GM12878 (cell line): ENCODE data around the gene TACC2. TPM values are rescaled to one million over a fixed set of nuclear protein-coding genes. Genes with fewer than 3 reads are reported as not detected.

Source experiments
- ATAC-seq: fragments of 200-7000 bp; cut with Tn5 transposase; 3 replicates; pipeline ENCODE4 v1.9.1; 2020; ENCODE audit warnings: mild to moderate bottlenecking, moderate library complexity
- BruUV-seq: library from RNA; stranded (reverse); fragments of 400-500 nt; replicated peaks from 2 replicates; lab custom pipeline; 2021; lab: Mats Ljungman, UMichigan
- CTCF ChIA-PET: fragments of 300-600 bp; sonication (Branson Sonifier 250); formaldehyde crosslinking; extraction: SDS; loops from one replicate; lab custom pipeline; 2021; ENCODE audit warnings: inconsistent platforms; lab: Yijun Ruan, JAX
- POLR2A ChIA-PET: fragments of 350-600 bp; formaldehyde crosslinking; extraction: SDS; loops from one replicate; lab custom pipeline; 2021; ENCODE audit warnings: inconsistent platforms; lab: Charles Lee
- RAD21 ChIA-PET: fragments of 300-600 bp; sonication (Branson Sonifier 250); formaldehyde crosslinking; loops from one replicate; lab custom pipeline; 2023; ENCODE audit warnings: antibody characterized with exemption; ENCODE audit not compliant: unreplicated experiment; lab: Charles Lee
- SMC1A ChIA-PET: fragments of 300-600 bp; sonication (Branson Sonifier 250); formaldehyde crosslinking; loops from one replicate; lab custom pipeline; 2023; ENCODE audit not compliant: unreplicated experiment, uncharacterized antibody; lab: Charles Lee
- DNase-seq: peaks from one replicate; pipeline ENCODE4 v3.0.0-alpha.2; 2011; ENCODE audit warnings: low read depth, low spot score
- FAIRE-seq: peaks from 3 replicates; lab custom pipeline; 2011; peaks lifted over from hg19 to GRCh38; lab: Jason Lieb, UNC
- H2AFZ ChIP-seq: 2 replicates; pipeline ENCODE4 v1.6.0; 2011; ENCODE audit warnings: low read depth, low read length, control low read depth; ENCODE audit not compliant: control insufficient read depth
- H3K27ac ChIP-seq: 2 replicates; pipeline ENCODE4 v1.5.1; 2011; ENCODE audit warnings: control low read depth; ENCODE audit not compliant: control insufficient read depth, insufficient read depth
- H3K27me3 ChIP-seq, 2 experiments: replicated peaks in 1 of 2; 2 replicates each; pipeline versions ENCODE4 v1.6.0 to v1.6.1; 2011; ENCODE audit warnings: low read length in 1 of 2; ENCODE audit not compliant: control insufficient read depth in 2 of 2, insufficient read depth in 2 of 2
- H3K36me3 ChIP-seq, 2 experiments: 2 replicates each; pipeline ENCODE4 v1.5.1; 2011; ENCODE audit warnings: low read length in 1 of 2; ENCODE audit not compliant: control insufficient read depth in 2 of 2, insufficient read depth in 2 of 2
- H3K4me1 ChIP-seq: 2 replicates; pipeline ENCODE4 v1.6.1; 2011; ENCODE audit warnings: mild to moderate bottlenecking, low read length, moderate library complexity, mixed read lengths; ENCODE audit not compliant: control insufficient read depth, insufficient read depth
- H3K4me2 ChIP-seq: 2 replicates; pipeline ENCODE4 v1.6.0; 2011; ENCODE audit warnings: control low read depth; ENCODE audit not compliant: control insufficient read depth, insufficient read depth
- H3K4me3 ChIP-seq: fragments of 200-600 bp; sonication (generic); 2 replicates; pipeline ENCODE4 v1.5.1; 2016
- H3K79me2 ChIP-seq: 2 replicates; pipeline ENCODE4 v1.6.0; 2011; ENCODE audit warnings: low read length; ENCODE audit not compliant: control insufficient read depth, insufficient read depth
- H3K9ac ChIP-seq: 2 replicates; pipeline ENCODE4 v1.8.0; 2011; ENCODE audit warnings: low read length, control low read depth, mixed read lengths; ENCODE audit not compliant: control insufficient read depth, insufficient read depth
- H3K9me3 ChIP-seq: replicated peaks from 3 replicates; pipeline ENCODE4 v1.5.1; 2011; ENCODE audit warnings: mild to moderate bottlenecking, low read length; ENCODE audit not compliant: control insufficient read depth, insufficient read depth
- H4K20me1 ChIP-seq: 2 replicates; pipeline ENCODE4 v1.6.0; 2011; ENCODE audit not compliant: control insufficient read depth, insufficient read depth
- BRCA1 ChIP-seq: IDR thresholded peaks from 2 replicates; pipeline ENCODE4 v1.6.1; 2011; ENCODE audit warnings: low read depth, low read length, improper control_type of control experiment
- CEBPB ChIP-seq, 2 experiments: fragments of 150-350 bp in 1 of 2; IDR thresholded peaks; 2 replicates each; pipeline ENCODE4 v1.6.1; 2012 to 2014; ENCODE audit warnings: low read depth in 2 of 2, low read length in 2 of 2, borderline replicate concordance in 1 of 2, inconsistent platforms in 1 of 2
- IKZF1 ChIP-seq: fragments of 450-650 bp; conservative IDR thresholded peaks from 2 replicates; pipeline ENCODE4 v1.6.1; 2017; ENCODE audit warnings: antibody characterized with exemption, mild to moderate bottlenecking
- JUND ChIP-seq: IDR thresholded peaks from 2 replicates; pipeline ENCODE4 v1.6.1; 2012; ENCODE audit warnings: low read depth, mild to moderate bottlenecking, low read length, improper control_type of control experiment, moderate library complexity
- MEF2B ChIP-seq: fragments of 450-650 bp; IDR thresholded peaks from 2 replicates; pipeline ENCODE4 v1.6.1; 2018; ENCODE audit warnings: mild to moderate bottlenecking, moderate library complexity; ENCODE audit not compliant: partially characterized antibody, poor library complexity, severe bottlenecking
- SREBF1 ChIP-seq: IDR thresholded peaks from 2 replicates; pipeline ENCODE4 v1.6.1; 2012; ENCODE audit warnings: mild to moderate bottlenecking, low read length
- TBL1XR1 ChIP-seq: IDR thresholded peaks from 2 replicates; pipeline ENCODE4 v1.6.1; 2012; ENCODE audit warnings: low read depth, low read length, improper control_type of control experiment
- WGBS: methylation state at CpG from one replicate; pipeline ENCODE4 v1.1.6; 2016; ENCODE audit warnings: low lambda C conversion rate; ENCODE audit not compliant: insufficient replicate concordance, insufficient coverage; ENCODE audit errors: missing lambda C conversion rate; 5-methylcytosine and 5-hydroxymethylcytosine counted together
- in situ Hi-C: fragments of 300-500 bp; cut with MboI; formaldehyde crosslinking; loops from 9 replicates; pipeline ENCODE4 v1.14.3; 2018; ENCODE audit warnings: mixed read lengths
- intact Hi-C: fragments of 100-400 bp; cut with micrococcal nuclease; formaldehyde crosslinking; loops from one replicate; pipeline ENCODE4 v1.14.2; 2022; ENCODE audit not compliant: unreplicated experiment
- polyA plus RNA-seq, 11 experiments: library from polyadenylated mRNA; depleted of rRNA in 4 of 11; unstranded in 6 of 11; stranded (reverse) in 5 of 11; fragments of >200 nt; fragmentation: Nextera tagmentation in 4 of 11; fragmentation: Illumina TruSeq in 1 of 11; extraction: Ambion mirVana in 4 of 11; extraction: Trizol in 1 of 11; gene quantifications; 1 replicate in 1 of 11; 2 replicates in 10 of 11; pipeline versions ENCODE4 v1.2.1 to v1.2.3, GENCODE V29; 2011 to 2016; ENCODE audit warnings: inconsistent platforms in 2 of 11, missing spikeins in 2 of 11, low read depth in 1 of 11
- total RNA-seq, 4 experiments: library from RNA; depleted of rRNA in 3 of 4; stranded (reverse); fragments of >200 nt in 3 of 4; fragmentation: Illumina TruSeq in 1 of 4; extraction: Trizol in 1 of 4; gene quantifications; 2 replicates each; pipeline versions ENCODE4 v1.2.1 to v1.2.3, GENCODE V29; 2013 to 2021
- TF ChIP-seq, protein P1 (sequence below): IDR thresholded peaks from 2 replicates; pipeline ENCODE4 v1.6.1; 2011; ENCODE audit warnings: low read depth, mild to moderate bottlenecking, low read length, moderate library complexity, borderline replicate concordance; ENCODE audit errors: extremely low read depth
- TF ChIP-seq, protein P2 (sequence below): IDR thresholded peaks from 2 replicates; pipeline ENCODE4 v1.6.1; 2012; ENCODE audit warnings: low read length, inconsistent platforms
- TF ChIP-seq, protein P3 (sequence below): fragments of 450-650 bp; IDR thresholded peaks from 2 replicates; pipeline ENCODE4 v1.6.1; 2018; ENCODE audit warnings: borderline replicate concordance, mild to moderate bottlenecking; ENCODE audit not compliant: partially characterized antibody

The TACC2 gene
- total and polyA plus RNA-seq, 10 of the 15 experiments (the other 5 are each of a cell fraction or from before 2014, with no cell fraction given): 0.07 to 0.64 (median 0.13) TPM; not detected in 5

DNA sequence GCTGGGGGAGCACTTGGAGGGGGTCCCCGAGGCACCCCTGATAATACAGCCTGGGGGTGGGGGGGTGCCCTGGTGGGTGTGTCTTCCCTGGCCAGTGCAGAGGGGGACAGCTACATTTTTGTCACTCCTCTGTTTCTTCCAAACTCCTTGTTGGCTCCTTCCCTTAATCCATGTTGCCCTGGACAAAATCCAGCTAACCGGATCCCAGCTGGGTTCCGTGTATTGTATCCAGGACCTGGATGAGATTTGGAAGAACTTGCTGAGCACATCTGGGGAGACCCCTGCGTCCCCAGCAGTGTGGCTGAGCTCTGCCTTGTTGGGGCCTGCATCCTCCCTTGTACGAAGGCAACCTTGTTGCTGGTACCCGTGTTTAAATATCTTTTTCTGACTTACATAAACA, 195.3 kb downstream of the TACC2 start:
- ATAC-seq (no peak), DNase-seq (no peak), FAIRE-seq (no peak)
- Histone ChIP-seq H3K4me2 (no peak overlapping the region), H3K36me3 (no peaks in the 10 kb centered on the region), H3K4me3 (no peak overlapping the region), H3K27ac (no peak overlapping the region), H3K9ac (no peak overlapping the region), H3K79me2 (no peaks in the 10 kb centered on the region), H3K4me1 (no peaks in the 10 kb centered on the region), H2AFZ (no peak overlapping the region), H3K9me3 (no peaks in the 10 kb centered on the region), H4K20me1 (no peaks in the 10 kb centered on the region), H3K27me3 (peaks cover 2% of the 10 kb centered on the region in 2 experiments; a peak in 2 of 4 replicates)
- TF ChIP-seq, protein P1, sequence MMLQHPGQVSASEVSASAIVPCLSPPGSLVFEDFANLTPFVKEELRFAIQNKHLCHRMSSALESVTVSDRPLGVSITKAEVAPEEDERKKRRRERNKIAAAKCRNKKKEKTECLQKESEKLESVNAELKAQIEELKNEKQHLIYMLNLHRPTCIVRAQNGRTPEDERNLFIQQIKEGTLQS: no peak
- TF ChIP-seq CEBPB (IDR thresholded peaks at IDR 0.05; ENCODE audit: borderline replicate concordance in 1 of 2, low read depth in 2 of 2, low read length in 2 of 2): no peak
- TF ChIP-seq MEF2B: no peak
- TF ChIP-seq, protein P2, sequence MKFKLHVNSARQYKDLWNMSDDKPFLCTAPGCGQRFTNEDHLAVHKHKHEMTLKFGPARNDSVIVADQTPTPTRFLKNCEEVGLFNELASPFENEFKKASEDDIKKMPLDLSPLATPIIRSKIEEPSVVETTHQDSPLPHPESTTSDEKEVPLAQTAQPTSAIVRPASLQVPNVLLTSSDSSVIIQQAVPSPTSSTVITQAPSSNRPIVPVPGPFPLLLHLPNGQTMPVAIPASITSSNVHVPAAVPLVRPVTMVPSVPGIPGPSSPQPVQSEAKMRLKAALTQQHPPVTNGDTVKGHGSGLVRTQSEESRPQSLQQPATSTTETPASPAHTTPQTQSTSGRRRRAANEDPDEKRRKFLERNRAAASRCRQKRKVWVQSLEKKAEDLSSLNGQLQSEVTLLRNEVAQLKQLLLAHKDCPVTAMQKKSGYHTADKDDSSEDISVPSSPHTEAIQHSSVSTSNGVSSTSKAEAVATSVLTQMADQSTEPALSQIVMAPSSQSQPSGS: no peak
- no peak for TF ChIP-seq IKZF1
- TF ChIP-seq JUND: no peak
- TF ChIP-seq BRCA1: no peak
- no peak for TF ChIP-seq TBL1XR1
- no peak for TF ChIP-seq SREBF1
- TF ChIP-seq, protein P3, sequence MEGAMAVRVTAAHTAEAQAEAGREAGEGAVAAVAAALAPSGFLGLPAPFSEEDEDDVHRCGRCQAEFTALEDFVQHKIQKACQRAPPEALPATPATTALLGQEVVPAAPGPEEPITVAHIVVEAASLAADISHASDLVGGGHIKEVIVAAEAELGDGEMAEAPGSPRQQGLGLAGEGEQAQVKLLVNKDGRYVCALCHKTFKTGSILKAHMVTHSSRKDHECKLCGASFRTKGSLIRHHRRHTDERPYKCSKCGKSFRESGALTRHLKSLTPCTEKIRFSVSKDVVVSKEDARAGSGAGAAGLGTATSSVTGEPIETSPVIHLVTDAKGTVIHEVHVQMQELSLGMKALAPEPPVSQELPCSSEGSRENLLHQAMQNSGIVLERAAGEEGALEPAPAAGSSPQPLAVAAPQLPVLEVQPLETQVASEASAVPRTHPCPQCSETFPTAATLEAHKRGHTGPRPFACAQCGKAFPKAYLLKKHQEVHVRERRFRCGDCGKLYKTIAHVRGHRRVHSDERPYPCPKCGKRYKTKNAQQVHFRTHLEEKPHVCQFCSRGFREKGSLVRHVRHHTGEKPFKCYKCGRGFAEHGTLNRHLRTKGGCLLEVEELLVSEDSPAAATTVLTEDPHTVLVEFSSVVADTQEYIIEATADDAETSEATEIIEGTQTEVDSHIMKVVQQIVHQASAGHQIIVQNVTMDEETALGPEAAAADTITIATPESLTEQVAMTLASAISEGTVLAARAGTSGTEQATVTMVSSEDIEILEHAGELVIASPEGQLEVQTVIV: no peak
- ChIA-PET SMC1A (interaction anchor here (1.0 kb wide), 1 partner anchor 12 kb away, joined by 3 read pairs; no protein-coding TSS in a partner anchor), POLR2A (no interaction called here), CTCF (no interaction called here), RAD21 (no interaction called here)
- in situ Hi-C loops (no loop called here), intact Hi-C loops (no loop called here)
- no TSS peak for BruUV-seq
- whole genome bisulfite sequencing: 32% methylated on average over 6 of the region's 6 CpGs
